HUES64 (cell line): ENCODE measurements around the gene MRPS35.
A peak's percentile ranks its signal among the peaks of the same experiment; 100 is the strongest.
"Not testable (repeated sequence)": the region's sequence is repeated elsewhere in the genome, so short reads cannot be mapped to it uniquely, and the experiment has no call there.

Source experiments
- H3K27ac ChIP-seq: 2 replicates; pipeline ENCODE4 v1.7.0; 2013; ENCODE audit warnings: low read depth, low read length, inconsistent platforms
- H3K27me3 ChIP-seq: 2 replicates; pipeline ENCODE4 v1.6.1; 2013; ENCODE audit warnings: mild to moderate bottlenecking, low read length; ENCODE audit not compliant: insufficient read depth
- H3K36me3 ChIP-seq: 2 replicates; pipeline ENCODE4 v1.6.1; 2013; ENCODE audit warnings: mild to moderate bottlenecking, low read length; ENCODE audit not compliant: insufficient read depth
- H3K4me1 ChIP-seq: 2 replicates; pipeline ENCODE4 v1.6.1; 2013; ENCODE audit warnings: mild to moderate bottlenecking, low read length, moderate library complexity; ENCODE audit not compliant: insufficient read depth
- H3K4me3 ChIP-seq: 2 replicates; pipeline ENCODE4 v1.5.1; 2013; ENCODE audit warnings: mild to moderate bottlenecking, low read length, moderate library complexity
- H3K9ac ChIP-seq: 2 replicates; pipeline ENCODE4 v1.6.1; 2013; ENCODE audit warnings: mild to moderate bottlenecking, low read depth, low read length
- H3K9me3 ChIP-seq: 2 replicates; pipeline ENCODE4 v1.6.1; 2013; ENCODE audit warnings: low read depth, low read length; ENCODE audit not compliant: insufficient read depth
- WGBS: fragments of 150-250, 120-280 bp; methylation state at CpG from one replicate; pipeline ENCODE4 v1.1.7; 2013; ENCODE audit warnings: missing lambda C conversion rate; 5-methylcytosine and 5-hydroxymethylcytosine counted together

MRPS35 gene

DNA sequence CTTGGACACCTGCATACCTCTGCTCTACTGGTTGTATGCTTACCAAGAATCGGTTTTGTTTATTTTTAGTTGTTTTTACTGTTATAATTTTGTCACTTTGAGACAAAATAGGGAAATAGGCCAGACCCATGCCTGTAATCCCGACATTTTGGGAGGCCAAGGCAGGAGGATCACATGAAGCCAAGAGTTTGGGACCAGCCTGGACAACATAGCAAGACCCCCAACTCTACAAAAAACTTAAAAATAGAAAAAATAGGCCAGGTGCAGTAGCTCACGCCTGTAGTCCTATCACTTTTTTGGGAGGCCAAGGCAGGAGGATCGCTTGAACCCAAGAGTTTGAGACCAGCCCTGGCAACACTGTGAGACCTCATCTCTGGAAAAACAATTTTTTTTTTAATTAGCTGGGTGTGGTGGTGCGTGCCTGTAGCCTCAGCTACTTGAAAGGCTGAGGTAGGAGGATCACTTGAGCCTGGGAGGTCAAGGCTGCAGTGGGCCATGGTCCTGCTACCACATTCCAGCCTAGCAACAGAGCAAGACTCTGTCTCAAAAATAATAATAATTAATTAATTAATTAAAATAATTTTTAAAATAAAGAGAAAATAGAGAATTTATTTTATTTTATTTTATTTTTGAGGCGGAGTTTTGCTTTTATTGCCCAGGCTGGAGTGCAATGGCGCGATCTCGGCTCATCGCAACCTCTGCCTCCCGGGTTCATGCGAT lies 1.3 kb upstream of the MRPS35 start:
- Histone ChIP-seq H3K9ac (no peak overlapping the region), H3K27me3 (no peaks in the 10 kb centered on the region), H3K27ac (no peak overlapping the region), H3K36me3 (peaks cover 5% of the 10 kb centered on the region; the same call in 1 of the 2 replicates), H3K4me1 (peaks cover 9% of the 10 kb centered on the region; the same call in 1 of the 2 replicates), H3K9me3 (no peaks in the 10 kb centered on the region), H3K4me3 (no peak overlapping the region)
- 97% methylated on average over 12 of the region's 12 CpGs for WGBS

DNA sequence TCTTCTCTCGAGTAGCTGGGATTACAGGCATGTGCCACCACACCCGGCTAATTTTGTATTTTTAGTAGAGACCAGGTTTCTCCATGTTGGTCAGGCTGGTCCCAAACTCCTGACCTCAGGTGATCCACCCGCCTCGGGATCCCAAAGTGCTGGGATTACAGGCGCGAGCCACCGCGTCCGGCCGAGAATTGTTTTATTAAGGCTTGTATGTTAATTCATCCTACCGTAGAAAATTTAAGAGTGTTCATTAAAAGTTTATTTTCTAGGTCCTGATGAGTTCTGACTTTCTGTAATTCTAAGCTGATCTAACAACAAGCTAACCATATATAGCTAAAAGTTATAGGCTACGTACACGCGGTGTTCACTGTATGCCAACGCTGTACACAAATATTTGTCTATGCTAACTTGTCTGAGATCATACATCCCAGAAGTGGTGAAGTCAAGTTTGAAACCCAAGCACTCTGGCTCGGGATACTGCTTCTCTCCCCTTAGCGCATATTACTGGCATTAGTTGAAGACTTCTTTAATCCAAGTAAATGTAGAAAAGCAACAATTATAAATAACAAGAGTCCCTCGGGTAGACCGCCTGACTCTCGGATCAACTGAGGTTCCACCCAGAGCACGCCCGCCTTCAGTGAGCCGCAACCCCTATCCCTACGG lies 570 bp upstream of the MRPS35 start:
- H3K36me3 ChIP-seq: peaks cover 11% of the 10 kb centered on the region
- WGBS: 67% methylated on average over 24 of the region's 24 CpGs
- peak overlapping the region; percentile 65; the same call in 1 of the 2 replicates for H3K27ac ChIP-seq
- peaks cover 9% of the 10 kb centered on the region; the same call in 1 of the 2 replicates for H3K4me1 ChIP-seq
- no peaks in the 10 kb centered on the region for H3K9me3 ChIP-seq
- H3K27me3 ChIP-seq: no peaks in the 10 kb centered on the region
- peak overlapping the region; percentile 96 for H3K4me3 ChIP-seq
- peak overlapping the region; percentile 94 for H3K9ac ChIP-seq

- WGBS: 2% methylated on average over 11 of the region's 11 CpGs
- peak overlapping the region; percentile 94 for H3K9ac ChIP-seq
- H3K27me3 ChIP-seq: no peaks in the 10 kb centered on the region
- H3K4me3 ChIP-seq: peak overlapping the region; percentile 96
- peak overlapping the region; percentile 65 for H3K27ac ChIP-seq
- H3K4me1 ChIP-seq: peaks cover 9% of the 10 kb centered on the region; the same call in 1 of the 2 replicates
- H3K9me3 ChIP-seq: no peaks in the 10 kb centered on the region
- H3K36me3 ChIP-seq: peaks cover 22% of the 10 kb centered on the region
These were observed 668 bp downstream of the MRPS35 start for GRCh38 chr12:27711317-27711682.

DNA sequence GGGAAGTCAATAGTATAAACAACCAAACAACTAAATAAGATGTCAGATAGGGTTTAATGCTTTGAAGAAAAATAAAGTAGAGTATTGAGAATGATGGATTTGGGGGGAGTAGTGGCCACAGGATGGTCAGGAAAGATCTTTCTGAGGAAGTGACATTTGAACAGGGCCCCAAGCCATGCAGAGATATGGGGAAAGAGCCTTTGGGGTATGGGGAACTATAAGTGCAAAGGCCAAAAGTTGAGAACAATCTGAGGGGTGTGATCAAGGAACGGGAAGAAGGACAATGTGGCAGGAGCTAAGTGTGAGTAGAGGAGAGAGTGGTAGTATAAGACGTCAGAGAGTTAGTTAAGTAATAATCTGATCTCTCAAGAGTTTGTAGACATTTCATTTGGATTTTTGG lies 1.3 kb downstream of the MRPS35 start:
- no peak overlapping the region for H3K9ac ChIP-seq
- H3K27ac ChIP-seq: no peak overlapping the region
- peaks cover 27% of the 10 kb centered on the region for H3K36me3 ChIP-seq
- no peaks in the 10 kb centered on the region for H3K27me3 ChIP-seq
- H3K9me3 ChIP-seq: no peaks in the 10 kb centered on the region
- peaks cover 9% of the 10 kb centered on the region; the same call in 1 of the 2 replicates for H3K4me1 ChIP-seq
- H3K4me3 ChIP-seq: peak overlapping the region; percentile 96
- WGBS: 86% methylated on average over 2 of the region's 2 CpGs

DNA sequence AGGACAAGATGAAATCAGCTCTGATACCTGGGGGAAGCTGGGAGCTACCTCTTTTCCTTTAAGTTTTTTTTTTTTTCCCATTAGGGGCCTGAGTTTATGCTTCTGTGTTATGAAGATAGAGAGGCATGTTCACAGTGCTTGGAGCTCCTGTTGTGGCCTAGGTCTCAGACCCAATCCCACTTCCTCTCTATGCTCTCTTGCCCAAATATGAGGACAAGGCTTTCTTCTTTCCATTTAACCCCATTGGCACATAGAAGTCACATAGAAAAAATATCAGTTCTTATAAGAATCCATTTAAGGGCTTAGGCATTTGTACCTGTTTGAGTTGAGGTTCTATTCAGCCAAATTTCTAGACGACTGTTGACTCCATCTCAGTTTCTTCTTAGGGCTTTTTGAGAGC lies 12.6 kb downstream of the MRPS35 start:
- H3K27ac ChIP-seq: no peak overlapping the region
- 100% methylated on average over 1 of the region's 1 CpG for WGBS

DNA sequence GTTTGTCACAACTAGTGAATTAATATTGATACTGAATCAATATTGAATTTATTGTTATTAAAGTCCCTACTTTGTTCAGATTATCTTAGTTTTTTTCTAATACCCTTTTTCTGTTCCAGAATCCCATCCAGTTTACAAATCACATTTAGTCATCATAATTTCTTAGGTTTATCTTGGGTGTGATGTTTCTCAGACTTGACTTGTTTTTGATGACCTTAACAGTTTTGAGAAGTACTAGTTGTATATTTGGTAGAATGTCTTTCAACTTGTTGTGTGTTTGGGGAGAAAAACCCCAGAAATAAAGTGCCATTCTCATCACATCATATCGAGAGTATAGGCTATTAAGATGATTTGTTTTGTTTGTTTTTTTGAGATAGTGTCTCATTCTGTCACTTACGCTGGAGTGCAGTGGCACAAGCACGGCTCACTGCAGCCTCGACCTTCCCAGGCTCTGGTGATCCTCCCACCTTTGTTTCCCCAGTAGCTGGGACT lies 19.5 kb downstream of the MRPS35 start:
- peaks cover 60% of the 10 kb centered on the region for H3K36me3 ChIP-seq
- H3K27me3 ChIP-seq: no peaks in the 10 kb centered on the region
- H3K4me3 ChIP-seq: no peak overlapping the region
- no peaks in the 10 kb centered on the region for H3K4me1 ChIP-seq
- no peak overlapping the region for H3K27ac ChIP-seq
- H3K9me3 ChIP-seq: no peaks in the 10 kb centered on the region
- WGBS: 93% methylated on average over 4 of the region's 4 CpGs
- no peak overlapping the region for H3K9ac ChIP-seq

More for the DNA sequence above, 12.6 kb downstream of the MRPS35 start:
- Histone ChIP-seq H3K9ac (no peak overlapping the region), H3K27me3 (no peaks in the 10 kb centered on the region), H3K9me3 (no peaks in the 10 kb centered on the region), H3K4me3 (no peak overlapping the region), H3K36me3 (peaks cover 91% of the 10 kb centered on the region), H3K4me1 (no peaks in the 10 kb centered on the region)

- H3K4me1 ChIP-seq: no peaks in the 10 kb centered on the region
- no peaks in the 10 kb centered on the region for H3K9me3 ChIP-seq
- H3K9ac ChIP-seq: no peak overlapping the region
- H3K4me3 ChIP-seq: no peak overlapping the region
- 88% methylated on average over 2 of the region's 2 CpGs for WGBS
- H3K27me3 ChIP-seq: no peaks in the 10 kb centered on the region
- peaks cover 62% of the 10 kb centered on the region for H3K36me3 ChIP-seq
- H3K27ac ChIP-seq: no peak overlapping the region
These were observed 21.6 kb downstream of the MRPS35 start for GRCh38 chr12:27732281-27732680.

- Histone ChIP-seq H3K27ac (no peak overlapping the region), H3K27me3 (no peaks in the 10 kb centered on the region), H3K9me3 (no peaks in the 10 kb centered on the region), H3K9ac (no peak overlapping the region), H3K36me3 (peaks cover 63% of the 10 kb centered on the region), H3K4me1 (no peaks in the 10 kb centered on the region), H3K4me3 (no peak overlapping the region)
- 70% methylated on average over 2 of the region's 3 CpGs for WGBS
These were observed 22.5 kb downstream of the MRPS35 start for GRCh38 chr12:27733052-27733656.

GRCh38 chr12:27733791-27734190 lies 23.2 kb downstream of the MRPS35 start:
- Histone ChIP-seq H3K36me3 (peaks cover 67% of the 10 kb centered on the region), H3K4me3 (no peak overlapping the region), H3K9ac (no peak overlapping the region), H3K9me3 (no peaks in the 10 kb centered on the region), H3K27me3 (no peaks in the 10 kb centered on the region), H3K4me1 (no peaks in the 10 kb centered on the region), H3K27ac (no peak overlapping the region)
- 100% methylated on average over 1 of the region's 1 CpG for WGBS

DNA sequence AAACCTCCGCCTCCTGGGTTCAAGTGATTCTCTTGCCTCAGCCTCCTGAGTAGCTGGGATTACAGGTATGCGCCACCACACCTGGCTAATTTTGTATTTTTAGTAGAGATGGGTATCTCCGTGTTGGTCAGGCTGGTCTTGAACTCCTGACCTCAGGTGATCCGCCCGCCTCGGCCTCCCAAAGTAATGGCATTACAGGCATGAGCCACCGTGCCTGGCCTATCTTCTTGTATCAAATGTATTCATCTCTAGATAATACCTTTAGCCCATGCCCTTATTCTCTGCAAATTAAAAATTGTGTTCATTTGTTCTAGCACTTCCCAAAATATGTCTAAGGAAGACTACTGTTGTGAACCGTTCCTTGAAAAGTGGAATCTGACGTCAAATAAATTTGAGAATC lies 23.7 kb downstream of the MRPS35 start:
- not testable (repeated sequence) for H3K27me3 ChIP-seq, H3K9ac ChIP-seq, H3K4me1 ChIP-seq, H3K27ac ChIP-seq, H3K9me3 ChIP-seq, H3K4me3 ChIP-seq
- peaks cover 72% of the 10 kb centered on the region for H3K36me3 ChIP-seq
- WGBS: 99% methylated on average over 9 of the region's 9 CpGs

GRCh38 chr12:27743601-27744000 lies 33.0 kb downstream of the MRPS35 start:
- Histone ChIP-seq H3K4me1 (no peaks in the 10 kb centered on the region), H3K4me3 (no peak overlapping the region), H3K9ac (no peak overlapping the region), H3K27ac (no peak overlapping the region), H3K9me3 (no peaks in the 10 kb centered on the region), H3K36me3 (peaks cover 64% of the 10 kb centered on the region), H3K27me3 (no peaks in the 10 kb centered on the region)
- 98% methylated on average over 5 of the region's 5 CpGs for WGBS
